GM23248 (cell line): Measurements from ENCODE around the gene ANKH.

ENCODE experiments used
- EZH2 ChIP-seq: fragments of 200-600 bp; sonication (generic); IDR thresholded peaks from 2 replicates; pipeline ENCODE4 v1.6.1; 2018; ENCODE audit warnings: antibody characterized with exemption, mild to moderate bottlenecking; ENCODE audit not compliant: insufficient read depth, poor library complexity, severe bottlenecking
- EZH2phosphoT487 ChIP-seq: fragments of 200-600 bp; sonication (generic); IDR thresholded peaks from 2 replicates; pipeline ENCODE4 v1.6.1; 2018; ENCODE audit warnings: antibody characterized with exemption, moderate library complexity, mild to moderate bottlenecking, low read depth; ENCODE audit not compliant: insufficient read depth

- TF ChIP-seq EZH2 = no peak
- no peak for TF ChIP-seq EZH2phosphoT487
Measured at GRCh38 chr5:14848385-14848784, 23.2 kb downstream of the ANKH start.
